ENCODE results near the gene ASCL1.

Gene ASCL1

GRCh38 chr12:102953221-102953620 lies 4.3 kb upstream of the ASCL1 start:
- no peak for DNase-seq

- no peak for DNase-seq
Measured at GRCh38 chr12:102954134-102954533, 3.3 kb upstream of the ASCL1 start.

- no peak for DNase-seq
Measured at GRCh38 chr12:102955926-102956737, 1.3 kb upstream of the ASCL1 start.

- no peak for DNase-seq
Measured at GRCh38 chr12:102956738-102957327, 641 bp upstream of the ASCL1 start.

GRCh38 chr12:102958073-102958829 lies 777 bp downstream of the ASCL1 start:
- DNase-seq: no peak

- no peak for DNase-seq
Measured at GRCh38 chr12:102958830-102959176, 1.3 kb downstream of the ASCL1 start.

GRCh38 chr12:102959391-102959790 lies 1.9 kb downstream of the ASCL1 start:
- no peak for DNase-seq

- no peak for DNase-seq
Measured at GRCh38 chr12:102960766-102961465, 3.4 kb downstream of the ASCL1 start.

- DNase-seq: no peak
Measured at GRCh38 chr12:102961466-102961855, 4.0 kb downstream of the ASCL1 start.

GRCh38 chr12:102962532-102962931 lies 5.1 kb downstream of the ASCL1 start:
- DNase-seq: no peak

GRCh38 chr12:102962986-102963385 lies 5.5 kb downstream of the ASCL1 start:
- DNase-seq: no peak

GRCh38 chr12:102963796-102964195 lies 6.3 kb downstream of the ASCL1 start:
- no peak for DNase-seq

GRCh38 chr12:102964872-102965271 lies 7.4 kb downstream of the ASCL1 start:
- no peak for DNase-seq

GRCh38 chr12:102965281-102966155 lies 8.0 kb downstream of the ASCL1 start:
- DNase-seq: no peak

- DNase-seq: no peak
Measured at GRCh38 chr12:102966200-102966863, 8.9 kb downstream of the ASCL1 start.

- DNase-seq: no peak
Measured at GRCh38 chr12:102970780-102971179, 13.3 kb downstream of the ASCL1 start.

- no peak for DNase-seq
Measured at GRCh38 chr12:102971227-102971626, 13.8 kb downstream of the ASCL1 start.

GRCh38 chr12:102973583-102973982 lies 16.1 kb downstream of the ASCL1 start:
- no peak for DNase-seq

GRCh38 chr12:102976609-102977280 lies 19.3 kb downstream of the ASCL1 start:
- DNase-seq: no peak

GRCh38 chr12:102977945-102978706 lies 20.7 kb downstream of the ASCL1 start:
- no peak for DNase-seq

All from activated CD8-positive, alpha-beta memory T cell treated with anti-CD3 and anti-CD28 coated beads, Interleukin-2, amount 50 U/mL, for 4 hours (primary cell).